Prostate gland (tissue), 2 donors: Measurements from ENCODE around the gene RPS8.

ENCODE experiments used
- CTCF ChIP-seq, 4 experiments: fragments of 200-600 bp in 2 of 4; fragments of 450-650 bp in 2 of 4; sonication (generic) in 2 of 4; IDR thresholded peaks; 1 replicate in 3 of 4; 2 replicates in 1 of 4; pipeline ENCODE4 v1.5.1; 2016 to 2019; ENCODE audit warnings: antibody characterized with exemption in 4 of 4, mild to moderate bottlenecking in 2 of 4, moderate library complexity in 2 of 4
- POLR2A ChIP-seq: fragments of 450-650 bp; IDR thresholded peaks from one replicate; pipeline ENCODE4 v1.6.1; 2016; ENCODE audit warnings: antibody characterized with exemption, mild to moderate bottlenecking
- POLR2AphosphoS5 ChIP-seq: sonication (generic); formaldehyde crosslinking; IDR thresholded peaks from one replicate; pipeline ENCODE4 v1.6.1; 2017; ENCODE audit warnings: antibody characterized with exemption

GRCh38 chr1:44805311-44806024 is 30.1 kb downstream of the RPS8 start:
- no peak for TF ChIP-seq POLR2A
- no peak for TF ChIP-seq CTCF (IDR thresholded peaks at IDR 0.05)
- TF ChIP-seq POLR2AphosphoS5 = no peak
